IMR-90 (cell line): ENCODE results near the gene HEXA. TPM values are rescaled to one million over a fixed set of nuclear protein-coding genes. Genes with fewer than 3 reads are reported as not detected.

Experiments
- ATAC-seq: fragments of 200-7000 bp; cut with Tn5 transposase; 2 replicates; pipeline ENCODE4 v1.9.1; 2020; ENCODE audit warnings: low read depth, mild to moderate bottlenecking, moderate library complexity
- BruUV-seq: library from RNA; stranded (reverse); fragments of 400-500 nt; replicated peaks from 2 replicates; lab custom pipeline; 2021; lab: Mats Ljungman, UMichigan
- CTCF ChIA-PET: fragments of 300-600 bp; formaldehyde crosslinking; extraction: SDS; loops from one replicate; lab custom pipeline; 2021; ENCODE audit warnings: antibody characterized with exemption; lab: Yijun Ruan, JAX
- POLR2A ChIA-PET: fragments of 300-600 bp; sonication (Branson Sonifier 250); formaldehyde crosslinking; loops from one replicate; lab custom pipeline; 2022; ENCODE audit warnings: antibody characterized with exemption; ENCODE audit not compliant: unreplicated experiment; lab: Charles Lee
- DNase-seq: peaks from one replicate; pipeline ENCODE4 v3.0.0; 2013
- H2AFZ ChIP-seq: replicated peaks from 2 replicates; pipeline ENCODE3; 2013; ENCODE audit warnings: low read length, mild to moderate bottlenecking; ENCODE audit not compliant: poor library complexity
- H2AK5ac ChIP-seq: 2 replicates; pipeline ENCODE4 v1.6.1; 2013; ENCODE audit warnings: low read depth, low read length, inconsistent platforms
- H2AK9ac ChIP-seq: replicated peaks from 2 replicates; pipeline ENCODE3; 2013; ENCODE audit warnings: mild to moderate bottlenecking, low read depth, low read length, moderate library complexity; ENCODE audit not compliant: poor library complexity
- H2BK120ac ChIP-seq: 2 replicates; pipeline ENCODE4 v1.6.1; 2013; ENCODE audit warnings: low read depth, low read length, inconsistent platforms
- H2BK15ac ChIP-seq: 3 replicates; pipeline ENCODE4 v1.6.1; 2013; ENCODE audit warnings: low read depth, low read length, inconsistent platforms
- H2BK20ac ChIP-seq: 2 replicates; pipeline ENCODE4 v1.6.1; 2013; ENCODE audit warnings: low read depth, mild to moderate bottlenecking, inconsistent platforms, low read length, moderate library complexity
- H2BK5ac ChIP-seq: 2 replicates; pipeline ENCODE4 v1.6.1; 2013; ENCODE audit warnings: mild to moderate bottlenecking, low read depth, low read length, inconsistent platforms; ENCODE audit not compliant: poor library complexity, severe bottlenecking
- H3K14ac ChIP-seq: replicated peaks from 2 replicates; pipeline ENCODE4 v1.6.1; 2013; ENCODE audit warnings: low read depth, low read length, inconsistent platforms
- H3K18ac ChIP-seq: 2 replicates; pipeline ENCODE4 v1.6.1; 2013; ENCODE audit warnings: low read depth, low read length, control low read depth
- H3K23ac ChIP-seq: 2 replicates; pipeline ENCODE4 v1.6.1; 2013; ENCODE audit warnings: low read depth, low read length, inconsistent platforms
- H3K27ac ChIP-seq: 2 replicates; pipeline ENCODE4 v1.5.1; 2013; ENCODE audit warnings: mild to moderate bottlenecking, control low read depth, low read length; ENCODE audit not compliant: insufficient read depth
- H3K27me3 ChIP-seq: 2 replicates; pipeline ENCODE4 v1.6.1; 2013; ENCODE audit warnings: low read length; ENCODE audit not compliant: control insufficient read depth, insufficient read depth
- H3K36me3 ChIP-seq: 2 replicates; pipeline ENCODE4 v1.6.1; 2013; ENCODE audit warnings: low read length, mixed read lengths; ENCODE audit not compliant: control insufficient read depth, insufficient read depth
- H3K4ac ChIP-seq: 2 replicates; pipeline ENCODE4 v1.6.1; 2013; ENCODE audit warnings: low read depth, low read length, inconsistent platforms
- H3K4me1 ChIP-seq: 2 replicates; pipeline ENCODE4 v1.6.1; 2013; ENCODE audit warnings: low read length, mixed read lengths; ENCODE audit not compliant: control insufficient read depth, insufficient read depth
- H3K4me2 ChIP-seq: 2 replicates; pipeline ENCODE4 v1.6.1; 2013; ENCODE audit warnings: low read depth, mild to moderate bottlenecking, control low read depth, low read length, moderate library complexity
- H3K4me3 ChIP-seq: 2 replicates; pipeline ENCODE4 v1.5.1; 2013; ENCODE audit warnings: low read depth, mild to moderate bottlenecking, control low read depth, low read length, moderate library complexity; ENCODE audit not compliant: insufficient read depth
- H3K56ac ChIP-seq: 2 replicates; pipeline ENCODE4 v1.6.1; 2013; ENCODE audit warnings: low read length, inconsistent platforms; ENCODE audit not compliant: insufficient read depth; ENCODE audit errors: extremely low read depth
- H3K79me1 ChIP-seq, 2 experiments: 2 replicates each; pipeline ENCODE4 v1.6.1; 2013; ENCODE audit warnings: low read length in 2 of 2, inconsistent platforms in 1 of 2, low read depth in 1 of 2
- H3K9ac ChIP-seq: 2 replicates; pipeline ENCODE4 v1.6.1; 2013; ENCODE audit warnings: low read depth, low read length, control low read depth
- H3K9me1 ChIP-seq: 2 replicates; pipeline ENCODE4 v1.6.1; 2013; ENCODE audit warnings: low read length, inconsistent platforms; ENCODE audit not compliant: insufficient read depth
- H3K9me3 ChIP-seq: 2 replicates; pipeline ENCODE4 v1.6.1; 2013; ENCODE audit warnings: low read length; ENCODE audit not compliant: control insufficient read depth, insufficient read depth
- H4K20me1 ChIP-seq: 2 replicates; pipeline ENCODE4 v1.6.1; 2013; ENCODE audit warnings: low read length, inconsistent platforms; ENCODE audit not compliant: insufficient read depth
- H4K5ac ChIP-seq: 2 replicates; pipeline ENCODE4 v1.6.1; 2013; ENCODE audit warnings: mild to moderate bottlenecking, low read depth, low read length, control low read depth
- H4K8ac ChIP-seq, 2 experiments: 2 replicates each; pipeline ENCODE4 v1.6.1; 2013; ENCODE audit warnings: low read depth in 2 of 2, low read length in 2 of 2, control low read depth in 1 of 2, inconsistent platforms in 1 of 2
- H4K91ac ChIP-seq: 2 replicates; pipeline ENCODE4 v1.6.1; 2013; ENCODE audit warnings: low read depth, low read length, inconsistent platforms; ENCODE audit not compliant: insufficient read depth
- CTCF ChIP-seq: conservative IDR thresholded peaks from 2 replicates; pipeline ENCODE4 v1.5.1; 2012; ENCODE audit warnings: mild to moderate bottlenecking, low read depth, low read length, improper control_type of control experiment
- RFX5 ChIP-seq: IDR thresholded peaks from 2 replicates; pipeline ENCODE4 v1.8.0; 2012; ENCODE audit warnings: low read depth, mild to moderate bottlenecking, low read length, moderate library complexity
- USF2 ChIP-seq: fragments of 150-350 bp; IDR thresholded peaks from 2 replicates; pipeline ENCODE4 v1.6.1; 2017; ENCODE audit warnings: mild to moderate bottlenecking, antibody characterized with exemption, low read length, low read depth
- WGBS, 2 experiments: methylation state at CpG; one replicate each; pipeline versions ENCODE4 v1.1.5 to v1.1.7; 2013; ENCODE audit warnings: missing lambda C conversion rate in 2 of 2; ENCODE audit not compliant: insufficient read length in 1 of 2; ENCODE audit errors: extremely low coverage in 2 of 2; 5-methylcytosine and 5-hydroxymethylcytosine counted together
- dilution Hi-C: fragments of 300-500 bp; cut with HindIII; formaldehyde crosslinking; loops from one replicate; pipeline ENCODE4 v1.14.3; 2018; ENCODE audit warnings: low sequenced_read_pairs; ENCODE audit not compliant: unreplicated experiment
- in situ Hi-C: fragments of 300-500 bp; cut with MboI; formaldehyde crosslinking; loops from 3 replicates; pipeline ENCODE4 v1.14.3; 2019; ENCODE audit warnings: low sequenced_read_pairs, inconsistent platforms, mixed read lengths
- intact Hi-C: fragments of 100-400 bp; cut with micrococcal nuclease; formaldehyde crosslinking; loops from 2 replicates; pipeline ENCODE4 v1.10.0; 2022
- polyA plus RNA-seq, 3 experiments: library from polyadenylated mRNA; depleted of rRNA; stranded (reverse); fragments of >200 nt; gene quantifications; 2 replicates each; pipeline ENCODE4 v1.2.3, GENCODE V29; 2012; ENCODE audit warnings: low replicate concordance in 1 of 3
- total RNA-seq: library from RNA; depleted of rRNA; stranded (reverse); fragments of >200 nt; gene quantifications from 2 replicates; pipeline ENCODE4 v1.2.3, GENCODE V29; 2012

The HEXA gene
- total and polyA plus RNA-seq, 2 of the 4 experiments (the other 2 are of a cell fraction), result 19.4 to 115 TPM

- Histone ChIP-seq H3K23ac (no peak overlapping the region), H4K91ac (no peak overlapping the region), H3K14ac (no peak overlapping the region), H2AFZ (no peak overlapping the region), H2AK5ac (no peak overlapping the region), H3K9me3 (0 out of 2 replicates have a peak, but pooled peaks cover 3% of the 10 kb centered on the region), H3K9ac (no peak overlapping the region), H3K4me3 (no peak overlapping the region), H3K4ac (no peak overlapping the region), H3K56ac (no peak overlapping the region), H4K5ac (no peak overlapping the region), H3K4me2 (no peak overlapping the region), H4K8ac (no peak overlapping the region), H3K4me1 (no peaks in the 10 kb centered on the region), H2BK120ac (no peak overlapping the region), H4K20me1 (no peaks in the 10 kb centered on the region), H2BK20ac (no peak overlapping the region), H3K27me3 (peaks cover 35% of the 10 kb centered on the region), H3K79me1 (no peaks in the 10 kb centered on the region), H2AK9ac (no peak overlapping the region), H3K27ac (no peak overlapping the region), H2BK15ac (no peak overlapping the region), H2BK5ac (no peak overlapping the region), H3K36me3 (no peaks in the 10 kb centered on the region), H3K18ac (no peak overlapping the region), H3K9me1 (no peaks in the 10 kb centered on the region)
- BruUV-seq, result no TSS peak
- ATAC-seq (no peak), DNase-seq (no peak)
- WGBS, 2 experiments, result 67% methylated on average over 1 of the region's 7 CpGs; no CpG with 5 or more reads in 1 of the 2 experiments
- TF ChIP-seq CTCF, result no peak
- no peak for TF ChIP-seq USF2
- TF ChIP-seq RFX5, result no peak
- intact Hi-C loops, result no loop called here
- POLR2A ChIA-PET, result no interaction called here
- CTCF ChIA-PET, result no interaction called here
- dilution Hi-C loops, result no loop called here
- in situ Hi-C loops, result no loop called here
Measured at GRCh38 chr15:72398648-72399047, 22.8 kb upstream of the HEXA start.
